Spleen (tissue), 11 donors: ENCODE data around the gene EDN1. TPM values are rescaled to one million over a fixed set of nuclear protein-coding genes. Genes with fewer than 3 reads are reported as not detected.

ENCODE experiments used
- DNase-seq: peaks from one replicate; pipeline ENCODE4 v3.0.0-alpha.2; 2020
- H3K27ac ChIP-seq, 8 donors: fragments of 200-600 bp; sonication (generic) in 7 of 8; 1 replicate in 4 of 8; 2 replicates in 4 of 8; pipeline versions ENCODE4 v1.5.0 to v1.8.0; 2016 to 2021; ENCODE audit warnings: inconsistent platforms in 4 of 8, mild to moderate bottlenecking in 4 of 8, moderate library complexity in 1 of 8
- H3K27me3 ChIP-seq, 7 donors: fragments of 200-600 bp; sonication (generic) in 6 of 7; replicated peaks in 1 of 7; 1 replicate in 4 of 7; 2 replicates in 3 of 7; pipeline versions ENCODE4 v1.5.0 to v1.8.0; 2016 to 2021; ENCODE audit warnings: inconsistent platforms in 3 of 7, mild to moderate bottlenecking in 1 of 7
- H3K36me3 ChIP-seq, 6 donors: fragments of 200-600 bp; sonication (generic) in 5 of 6; 1 replicate in 4 of 6; 2 replicates in 2 of 6; pipeline versions ENCODE4 v1.5.0 to v1.8.0; 2016 to 2021; ENCODE audit warnings: inconsistent platforms in 2 of 6
- H3K4me1 ChIP-seq, 6 donors: fragments of 200-600 bp; sonication (generic) in 5 of 6; 1 replicate in 3 of 6; 2 replicates in 3 of 6; pipeline versions ENCODE4 v1.5.0 to v1.8.0; 2016 to 2021; ENCODE audit warnings: inconsistent platforms in 3 of 6
- H3K4me3 ChIP-seq, 8 donors: fragments of 200-600 bp; sonication (generic) in 7 of 8; 1 replicate in 4 of 8; 2 replicates in 4 of 8; pipeline versions ENCODE4 v1.5.0 to v1.8.0; 2016 to 2021; ENCODE audit warnings: inconsistent platforms in 4 of 8, mild to moderate bottlenecking in 4 of 8, moderate library complexity in 2 of 8
- H3K9me3 ChIP-seq, 8 donors: fragments of 200-600 bp; sonication (generic) in 7 of 8; 1 replicate in 4 of 8; 2 replicates in 4 of 8; pipeline versions ENCODE4 v1.5.0 to v1.8.0; 2016 to 2021; ENCODE audit warnings: inconsistent platforms in 4 of 8
- POLR2A ChIP-seq, 3 donors: fragments of 450-650 bp; IDR thresholded peaks; one replicate each; pipeline ENCODE4 v1.5.1; 2017; ENCODE audit warnings: antibody characterized with exemption in 3 of 3, mild to moderate bottlenecking in 1 of 3
- POLR2AphosphoS5 ChIP-seq, 3 donors: sonication (generic); formaldehyde crosslinking; IDR thresholded peaks; one replicate each; pipeline ENCODE4 v1.5.1; 2017; ENCODE audit warnings: antibody characterized with exemption in 3 of 3
- WGBS, 5 donors: extraction: QIAGEN DNeasy Blood & Tissue Kit in 3 of 5; methylation state at CpG; one replicate each; pipeline versions ENCODE4 v1.1.5 to v1.1.7; 2013 to 2018; 5-methylcytosine and 5-hydroxymethylcytosine counted together
- intact Hi-C: fragments of 100-400 bp; cut with DNase I; formaldehyde crosslinking; loops from one replicate; pipeline ENCODE4 v1.15.0; 2023; ENCODE audit warnings: low total_unique reads
- polyA plus RNA-seq, 3 donors: library from polyadenylated mRNA; stranded (reverse); fragments of 200-250 nt; gene quantifications; one replicate each; pipeline ENCODE4 v1.2.1, GENCODE V29; 2013
- total RNA-seq, 7 donors: library from RNA; depleted of rRNA in 3 of 7; stranded (reverse); fragments of >200 nt in 3 of 7; fragmentation: NEBNext Ultra II Directional in 4 of 7; extraction: Animal tissue kit (Norgen Biotek cat#: 25700) in 4 of 7; gene quantifications; one replicate each; pipeline versions ENCODE4 v1.1.0 to v1.2.1, GENCODE V29; 2016 to 2021
- TF ChIP-seq, protein P1 (sequence below), 11 experiments: fragments of 200-600 bp in 7 of 11; fragments of 450-650 bp in 4 of 11; sonication (generic) in 4 of 11; IDR thresholded peaks in 8 of 11; conservative IDR thresholded peaks in 3 of 11; 1 replicate in 7 of 11; 2 replicates in 4 of 11; pipeline versions ENCODE4 v1.4.0 to v1.8.0; 2016 to 2021; ENCODE audit warnings: antibody characterized with exemption in 11 of 11, inconsistent platforms in 4 of 11, mild to moderate bottlenecking in 1 of 11
- donor health status: healthy with polysubstance abuse.
- donor health status: DM: no; HTN: no; CAD: no; lungs with moderate emphysema.
- donor health status: DM: no; HTN: no; CAD: no.
- donor health status: Bipolar disorder and iron deficiency.
- donor health status: healthy.
- donor health status: DM: no; HTN: no; CAD: no.
- donor health status: DM: yes; HTN: yes; CAD: no.

EDN1 gene
- total and polyA plus RNA-seq, 10 donors: 5.2 to 27.1 (median 13.4) TPM

GRCh38 chr6:12333128-12333527, 43.0 kb downstream of the EDN1 start:
- no peak for TF ChIP-seq POLR2A (IDR thresholded peaks at IDR 0.05)
- TF ChIP-seq, protein P1, sequence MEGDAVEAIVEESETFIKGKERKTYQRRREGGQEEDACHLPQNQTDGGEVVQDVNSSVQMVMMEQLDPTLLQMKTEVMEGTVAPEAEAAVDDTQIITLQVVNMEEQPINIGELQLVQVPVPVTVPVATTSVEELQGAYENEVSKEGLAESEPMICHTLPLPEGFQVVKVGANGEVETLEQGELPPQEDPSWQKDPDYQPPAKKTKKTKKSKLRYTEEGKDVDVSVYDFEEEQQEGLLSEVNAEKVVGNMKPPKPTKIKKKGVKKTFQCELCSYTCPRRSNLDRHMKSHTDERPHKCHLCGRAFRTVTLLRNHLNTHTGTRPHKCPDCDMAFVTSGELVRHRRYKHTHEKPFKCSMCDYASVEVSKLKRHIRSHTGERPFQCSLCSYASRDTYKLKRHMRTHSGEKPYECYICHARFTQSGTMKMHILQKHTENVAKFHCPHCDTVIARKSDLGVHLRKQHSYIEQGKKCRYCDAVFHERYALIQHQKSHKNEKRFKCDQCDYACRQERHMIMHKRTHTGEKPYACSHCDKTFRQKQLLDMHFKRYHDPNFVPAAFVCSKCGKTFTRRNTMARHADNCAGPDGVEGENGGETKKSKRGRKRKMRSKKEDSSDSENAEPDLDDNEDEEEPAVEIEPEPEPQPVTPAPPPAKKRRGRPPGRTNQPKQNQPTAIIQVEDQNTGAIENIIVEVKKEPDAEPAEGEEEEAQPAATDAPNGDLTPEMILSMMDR (IDR thresholded peaks at IDR 0.05 in 8 of 11, conservative IDR thresholded peaks at IDR 0.05 in 3 of 11): no peak
- no peak for TF ChIP-seq POLR2AphosphoS5 (IDR thresholded peaks at IDR 0.05)
- intact Hi-C loops: no loop called here
- no peak for DNase-seq
- WGBS, 5 donors: 90 to 100% (median 93%) methylated on average over 1 of the region's 1 CpG
- Histone ChIP-seq H3K9me3 (no peaks in the 10 kb centered on the region), H3K4me3 (no peak overlapping the region), H3K36me3 (no peaks in the 10 kb centered on the region), H3K27ac (no peak overlapping the region), H3K4me1 (peaks cover 0 to 10% (median 0%) of the 10 kb centered on the region in 6 donors), H3K27me3 (no peaks in the 10 kb centered on the region)

- intact Hi-C loops: no loop called here
- no peak for DNase-seq
- Histone ChIP-seq H3K27ac (no peak overlapping the region), H3K4me3 (no peak overlapping the region), H3K36me3 (no peaks in the 10 kb centered on the region), H3K9me3 (no peaks in the 10 kb centered on the region), H3K27me3 (peaks cover 0 to 3% (median 0%) of the 10 kb centered on the region in 7 donors), H3K4me1 (peaks cover 0 to 10% (median 0%) of the 10 kb centered on the region in 6 donors)
- WGBS, 5 donors: 76 to 90% (median 85%) methylated on average over 4 of the region's 4 CpGs
- TF ChIP-seq POLR2AphosphoS5 (IDR thresholded peaks at IDR 0.05): no peak
- TF ChIP-seq, protein P1 (IDR thresholded peaks at IDR 0.05 in 8 of 11, conservative IDR thresholded peaks at IDR 0.05 in 3 of 11): no peak
- no peak for TF ChIP-seq POLR2A (IDR thresholded peaks at IDR 0.05)
These were observed 44.5 kb downstream of the EDN1 start for GRCh38 chr6:12334526-12335130.

GRCh38 chr6:12335131-12335527, 45.0 kb downstream of the EDN1 start:
- Histone ChIP-seq H3K4me1 (peaks cover 0 to 10% (median 0%) of the 10 kb centered on the region in 6 donors), H3K36me3 (no peaks in the 10 kb centered on the region), H3K9me3 (no peaks in the 10 kb centered on the region), H3K27me3 (peaks cover 0 to 3% (median 0%) of the 10 kb centered on the region in 7 donors), H3K4me3 (no peak overlapping the region), H3K27ac (no peak overlapping the region)
- intact Hi-C loops: no loop called here
- no peak for DNase-seq
- TF ChIP-seq POLR2A (IDR thresholded peaks at IDR 0.05) (no peak), POLR2AphosphoS5 (IDR thresholded peaks at IDR 0.05) (no peak)
- TF ChIP-seq, protein P1 (IDR thresholded peaks at IDR 0.05 in 8 of 11, conservative IDR thresholded peaks at IDR 0.05 in 3 of 11): no peak
- 68 to 81% (median 80%) methylated on average over 1 of the region's 1 CpG for WGBS, 5 donors

GRCh38 chr6:12335717-12336116, 45.6 kb downstream of the EDN1 start:
- Histone ChIP-seq H3K27ac (no peak overlapping the region), H3K4me1 (peaks cover 0 to 10% (median 0%) of the 10 kb centered on the region in 6 donors), H3K27me3 (peaks cover 0 to 3% (median 0%) of the 10 kb centered on the region in 7 donors), H3K9me3 (no peaks in the 10 kb centered on the region), H3K36me3 (no peaks in the 10 kb centered on the region), H3K4me3 (no peak overlapping the region)
- intact Hi-C loops: no loop called here
- no peak for DNase-seq
- WGBS, 5 donors: 56 to 69% (median 67%) methylated on average over 1 of the region's 1 CpG
- TF ChIP-seq POLR2AphosphoS5 (IDR thresholded peaks at IDR 0.05): no peak
- TF ChIP-seq, protein P1 (IDR thresholded peaks at IDR 0.05 in 8 of 11, conservative IDR thresholded peaks at IDR 0.05 in 3 of 11): no peak
- no peak for TF ChIP-seq POLR2A (IDR thresholded peaks at IDR 0.05)
